ENCODE measurements around the gene SCAF8. TPM values are rescaled to one million over a fixed set of nuclear protein-coding genes. Genes with fewer than 3 reads are reported as not detected.

SCAF8 gene
- total and polyA plus RNA-seq, 7 experiments from 2014 or later, result 12.4 to 69.2 (median 49.1) TPM

DNA sequence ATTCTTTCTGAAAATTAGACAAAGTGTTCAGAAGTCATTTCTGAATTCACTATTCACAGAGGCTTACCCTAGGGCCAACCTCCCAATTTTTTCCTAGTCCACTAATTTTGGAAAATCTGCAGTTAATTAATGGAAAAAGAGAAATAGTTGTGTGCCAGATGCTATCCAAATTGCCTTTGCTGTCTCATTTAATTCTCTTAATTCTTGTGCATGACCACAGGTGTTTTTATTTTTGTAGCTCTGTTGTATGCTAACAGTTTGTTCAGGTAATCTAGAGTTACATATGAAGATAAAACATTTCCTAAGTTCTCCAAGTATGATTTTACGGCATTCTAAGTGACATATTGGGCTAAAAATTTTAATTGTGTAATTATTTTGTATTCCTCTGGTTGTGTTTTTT lies 96.8 kb downstream of the SCAF8 start:
- Mint-ChIP-seq H3K36me3 (peaks cover 10 to 46% (median 27%) of the 10 kb centered on the region in 5 donors), H3K27ac (peak overlapping the region in 1 of 9 donors; percentile 50)

DNA sequence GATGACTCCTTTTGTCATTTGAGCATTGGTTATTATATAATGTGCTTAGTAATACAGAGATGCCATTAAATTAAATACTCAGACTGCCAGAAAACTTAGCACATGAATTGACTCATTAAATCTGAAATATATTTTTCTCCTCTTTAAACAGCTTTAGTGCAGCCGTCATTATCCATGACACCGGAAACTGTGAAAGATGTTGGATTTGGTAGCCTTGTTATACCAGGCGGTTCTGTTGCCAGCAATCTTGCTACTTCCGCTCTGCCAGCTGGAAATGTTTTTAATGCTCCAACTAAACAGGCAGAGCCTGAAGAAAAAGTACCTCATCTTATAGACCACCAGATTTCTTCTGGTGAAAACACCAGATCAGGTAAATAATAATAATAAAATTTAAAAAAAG lies 97.6 kb downstream of the SCAF8 start:
- H3K27me3 Mint-ChIP-seq, result no peaks in the 10 kb centered on the region
- H3K4me1 ChIP-seq (ENCODE audit: control insufficient read depth in 2 of 2, insufficient read depth in 2 of 2, low read length in 2 of 2), result no peaks in the 10 kb centered on the region
- H3K27ac ChIP-seq (ENCODE audit: low read depth, low read length), result no peak overlapping the region
- H3K36me3 Mint-ChIP-seq, result peaks cover 10 to 46% (median 27%) of the 10 kb centered on the region in 5 donors
- H3K27me3 ChIP-seq (ENCODE audit: control insufficient read depth in 2 of 2, insufficient read depth in 2 of 2, low read length in 2 of 2), result no peaks in the 10 kb centered on the region
- CTCF ChIA-PET, result no interaction called here
- intact Hi-C loops (cut with micrococcal nuclease), result no loop called here
- no peaks in the 10 kb centered on the region for H3K9me3 ChIP-seq (ENCODE audit: control insufficient read depth in 2 of 3, low read length in 3 of 3)
- no peaks in the 10 kb centered on the region for H3K9me3 Mint-ChIP-seq
- H3K4me3 ChIP-seq (ENCODE audit: low read length), result no peak overlapping the region
- ATAC-seq (no peak), DNase-seq (no peak)
- POLR2A ChIA-PET, result interaction anchor here (1.0 kb wide), 1 partner anchor 47 kb away, joined by 3 read pairs; no protein-coding TSS in a partner anchor
- H3K4me3 Mint-ChIP-seq, result no peak overlapping the region
- H3K27ac Mint-ChIP-seq, result no peak overlapping the region
- peaks cover 10 to 58% (median 13%) of the 10 kb centered on the region in 3 experiments for H3K36me3 ChIP-seq (ENCODE audit: control insufficient read depth in 2 of 3, insufficient read depth in 3 of 3, low read length in 3 of 3)
- H3K4me1 Mint-ChIP-seq, result peaks cover 2 to 39% (median 29%) of the 10 kb centered on the region in 7 donors

More for the DNA sequence above, 96.8 kb downstream of the SCAF8 start:
- no peak for DNase-seq
- Mint-ChIP-seq H3K9me3 (no peaks in the 10 kb centered on the region), H3K27me3 (no peaks in the 10 kb centered on the region), H3K4me1 (peaks cover 4 to 33% (median 26%) of the 10 kb centered on the region in 7 donors), H3K4me3 (no peak overlapping the region)
- ChIA-PET POLR2A (interaction anchor here (1.0 kb wide), 1 partner anchor 46 kb away, joined by 3 read pairs; no protein-coding TSS in a partner anchor), CTCF (no interaction called here)
- intact Hi-C loops (cut with micrococcal nuclease), result no loop called here
- H3K4me1 ChIP-seq (ENCODE audit: control insufficient read depth in 2 of 2, insufficient read depth in 2 of 2, low read length in 2 of 2), result no peaks in the 10 kb centered on the region
- peaks cover 10 to 65% (median 13%) of the 10 kb centered on the region in 3 experiments for H3K36me3 ChIP-seq (ENCODE audit: control insufficient read depth in 2 of 3, insufficient read depth in 3 of 3, low read length in 3 of 3)
- no peak for ATAC-seq
- no peaks in the 10 kb centered on the region for H3K27me3 ChIP-seq (ENCODE audit: control insufficient read depth in 2 of 2, insufficient read depth in 2 of 2, low read length in 2 of 2)
- no peak overlapping the region for H3K27ac ChIP-seq (ENCODE audit: low read depth, low read length)
- H3K4me3 ChIP-seq (ENCODE audit: low read length), result no peak overlapping the region
- H3K9me3 ChIP-seq (ENCODE audit: control insufficient read depth in 2 of 3, low read length in 3 of 3), result no peaks in the 10 kb centered on the region

GRCh38 chr6:154835307-154835706 lies 102.1 kb downstream of the SCAF8 start:
- Mint-ChIP-seq H3K27me3 (no peaks in the 10 kb centered on the region), H3K27ac (peak overlapping the region in 2 of 9 donors; percentile 24 to 65), H3K4me1 (peaks cover 7 to 50% (median 30%) of the 10 kb centered on the region in 7 donors), H3K36me3 (peaks cover 6 to 30% (median 15%) of the 10 kb centered on the region in 5 donors), H3K9me3 (no peaks in the 10 kb centered on the region), H3K4me3 (no peak overlapping the region)
- DNase-seq, result no peak
- ATAC-seq, result no peak
- Histone ChIP-seq H3K27ac (ENCODE audit: low read depth, low read length) (no peak overlapping the region), H3K4me1 (ENCODE audit: control insufficient read depth in 2 of 2, insufficient read depth in 2 of 2, low read length in 2 of 2) (no peaks in the 10 kb centered on the region), H3K9me3 (ENCODE audit: control insufficient read depth in 2 of 3, low read length in 3 of 3) (no peaks in the 10 kb centered on the region), H3K36me3 (ENCODE audit: control insufficient read depth in 2 of 3, insufficient read depth in 3 of 3, low read length in 3 of 3) (peaks cover 10 to 28% (median 13%) of the 10 kb centered on the region in 3 experiments), H3K27me3 (ENCODE audit: control insufficient read depth in 2 of 2, insufficient read depth in 2 of 2, low read length in 2 of 2) (no peaks in the 10 kb centered on the region), H3K4me3 (ENCODE audit: low read length) (no peak overlapping the region)
- intact Hi-C loops (cut with micrococcal nuclease), result loop anchor here in 1 of 2 donors (2.0 kb wide), 1 partner anchor 17 kb away; no protein-coding TSS in a partner anchor
- CTCF ChIA-PET, result no interaction called here
- POLR2A ChIA-PET, result no interaction called here

DNA sequence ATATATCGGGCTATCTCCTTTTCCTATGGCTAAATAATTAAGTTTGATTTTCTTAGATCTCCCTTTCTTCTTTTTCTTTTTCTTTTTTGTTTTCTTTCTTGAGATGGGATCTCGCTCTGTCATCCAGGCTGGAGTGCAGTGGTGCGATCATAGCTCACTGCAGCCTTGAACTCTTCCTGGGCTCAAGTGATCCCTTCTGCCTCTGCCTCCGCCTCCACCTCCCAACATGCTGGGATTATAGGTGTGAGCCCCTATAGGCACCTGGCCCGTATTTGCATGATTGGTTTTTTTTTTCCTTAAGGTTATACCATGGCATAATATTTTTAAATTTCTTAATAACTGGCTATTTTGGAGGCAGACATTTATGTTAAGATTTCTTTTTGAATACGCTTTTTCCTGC lies 106.3 kb downstream of the SCAF8 start:
- H3K4me3 Mint-ChIP-seq, result no peak overlapping the region
- no peak overlapping the region for H3K27ac ChIP-seq (ENCODE audit: low read depth, low read length)
- ATAC-seq, result no peak
- H3K9me3 ChIP-seq (ENCODE audit: control insufficient read depth in 2 of 3, low read length in 3 of 3), result no peaks in the 10 kb centered on the region
- ChIA-PET CTCF (no interaction called here), POLR2A (no interaction called here)
- no peak for DNase-seq
- H3K36me3 ChIP-seq (ENCODE audit: control insufficient read depth in 2 of 3, insufficient read depth in 3 of 3, low read length in 3 of 3), result no peaks in the 10 kb centered on the region
- intact Hi-C loops (cut with micrococcal nuclease), result no loop called here
- no peak overlapping the region for H3K4me3 ChIP-seq (ENCODE audit: low read length)
- peaks cover 0 to 17% (median 13%) of the 10 kb centered on the region in 5 donors for H3K36me3 Mint-ChIP-seq
- H3K27me3 ChIP-seq (ENCODE audit: control insufficient read depth in 2 of 2, insufficient read depth in 2 of 2, low read length in 2 of 2), result no peaks in the 10 kb centered on the region
- H3K27ac Mint-ChIP-seq, result peak overlapping the region in 1 of 9 donors; percentile 16
- no peaks in the 10 kb centered on the region for H3K27me3 Mint-ChIP-seq
- no peaks in the 10 kb centered on the region for H3K9me3 Mint-ChIP-seq
- no peaks in the 10 kb centered on the region for H3K4me1 ChIP-seq (ENCODE audit: control insufficient read depth in 2 of 2, insufficient read depth in 2 of 2, low read length in 2 of 2)
- peaks cover 14 to 52% (median 36%) of the 10 kb centered on the region in 7 donors for H3K4me1 Mint-ChIP-seq

DNA sequence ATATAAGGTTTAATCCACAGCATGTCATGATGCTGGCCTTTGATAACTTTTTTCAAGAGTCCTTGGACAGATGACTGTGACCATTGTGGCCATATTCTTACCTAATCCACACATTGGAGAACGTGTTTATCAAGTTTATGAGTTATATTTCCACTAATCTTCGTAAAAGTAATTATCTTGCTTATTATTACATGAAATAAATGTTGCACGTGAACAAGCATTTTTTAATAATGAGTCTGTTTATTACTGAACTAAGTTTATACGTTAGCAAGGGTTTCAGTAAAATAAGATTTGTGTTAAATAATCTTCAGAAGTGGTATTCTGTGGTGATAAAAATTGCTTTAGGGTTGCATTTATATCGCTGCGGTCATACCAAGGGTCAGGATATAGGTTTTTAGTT lies 107.1 kb downstream of the SCAF8 start:
- Mint-ChIP-seq H3K9me3 (no peaks in the 10 kb centered on the region), H3K4me1 (peaks cover 14 to 56% (median 40%) of the 10 kb centered on the region in 7 donors), H3K27ac (no peak overlapping the region), H3K4me3 (no peak overlapping the region), H3K36me3 (peaks cover 0 to 25% (median 18%) of the 10 kb centered on the region in 5 donors), H3K27me3 (no peaks in the 10 kb centered on the region)
- no peaks in the 10 kb centered on the region for H3K4me1 ChIP-seq (ENCODE audit: control insufficient read depth in 2 of 2, insufficient read depth in 2 of 2, low read length in 2 of 2)
- ATAC-seq (no peak), DNase-seq (no peak)
- ChIA-PET CTCF (no interaction called here), POLR2A (no interaction called here)
- no peak overlapping the region for H3K27ac ChIP-seq (ENCODE audit: low read depth, low read length)
- H3K4me3 ChIP-seq (ENCODE audit: low read length), result no peak overlapping the region
- intact Hi-C loops (cut with micrococcal nuclease), result no loop called here
- H3K27me3 ChIP-seq (ENCODE audit: control insufficient read depth in 2 of 2, insufficient read depth in 2 of 2, low read length in 2 of 2), result no peaks in the 10 kb centered on the region
- no peaks in the 10 kb centered on the region for H3K36me3 ChIP-seq (ENCODE audit: control insufficient read depth in 2 of 3, insufficient read depth in 3 of 3, low read length in 3 of 3)
- H3K9me3 ChIP-seq (ENCODE audit: control insufficient read depth in 2 of 3, low read length in 3 of 3), result no peaks in the 10 kb centered on the region

DNA sequence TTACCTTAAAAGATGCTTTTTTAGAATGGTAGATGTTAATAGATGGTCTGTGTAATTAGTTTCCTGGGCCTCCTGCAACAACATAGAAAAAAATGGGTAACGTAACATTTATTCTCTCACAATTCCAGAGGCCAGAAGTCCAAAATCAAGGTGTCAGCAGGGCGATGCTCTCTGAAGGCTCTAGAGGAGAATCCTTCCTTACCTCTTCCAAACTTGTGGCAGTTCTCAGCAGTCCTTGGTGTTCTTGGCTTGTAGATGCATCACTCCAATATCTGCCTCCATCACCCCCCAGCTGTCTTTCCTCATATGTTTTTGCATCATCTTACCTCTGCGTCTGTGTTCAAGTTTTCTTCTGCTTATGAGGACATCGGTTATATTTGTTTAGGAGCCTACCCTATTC lies 107.9 kb downstream of the SCAF8 start:
- intact Hi-C loops (cut with micrococcal nuclease), result no loop called here
- H3K4me1 Mint-ChIP-seq, result peaks cover 14 to 64% (median 41%) of the 10 kb centered on the region in 7 donors
- H3K9me3 ChIP-seq (ENCODE audit: control insufficient read depth in 2 of 3, low read length in 3 of 3), result no peaks in the 10 kb centered on the region
- H3K4me3 ChIP-seq (ENCODE audit: low read length), result no peak overlapping the region
- H3K9me3 Mint-ChIP-seq, result no peaks in the 10 kb centered on the region
- ChIA-PET POLR2A (no interaction called here), CTCF (no interaction called here)
- ATAC-seq (no peak), DNase-seq (no peak)
- no peak overlapping the region for H3K27ac ChIP-seq (ENCODE audit: low read depth, low read length)
- peaks cover 0 to 27% (median 19%) of the 10 kb centered on the region in 5 donors for H3K36me3 Mint-ChIP-seq
- peaks cover 0 to under 1% (median 0%) of the 10 kb centered on the region in 3 experiments for H3K36me3 ChIP-seq (ENCODE audit: control insufficient read depth in 2 of 3, insufficient read depth in 3 of 3, low read length in 3 of 3)
- no peak overlapping the region for H3K4me3 Mint-ChIP-seq
- H3K4me1 ChIP-seq (ENCODE audit: control insufficient read depth in 2 of 2, insufficient read depth in 2 of 2, low read length in 2 of 2), result no peaks in the 10 kb centered on the region
- no peaks in the 10 kb centered on the region for H3K27me3 ChIP-seq (ENCODE audit: control insufficient read depth in 2 of 2, insufficient read depth in 2 of 2, low read length in 2 of 2)
- H3K27ac Mint-ChIP-seq, result peak overlapping the region in 2 of 9 donors; percentile 7 to 12
- no peaks in the 10 kb centered on the region for H3K27me3 Mint-ChIP-seq

DNA sequence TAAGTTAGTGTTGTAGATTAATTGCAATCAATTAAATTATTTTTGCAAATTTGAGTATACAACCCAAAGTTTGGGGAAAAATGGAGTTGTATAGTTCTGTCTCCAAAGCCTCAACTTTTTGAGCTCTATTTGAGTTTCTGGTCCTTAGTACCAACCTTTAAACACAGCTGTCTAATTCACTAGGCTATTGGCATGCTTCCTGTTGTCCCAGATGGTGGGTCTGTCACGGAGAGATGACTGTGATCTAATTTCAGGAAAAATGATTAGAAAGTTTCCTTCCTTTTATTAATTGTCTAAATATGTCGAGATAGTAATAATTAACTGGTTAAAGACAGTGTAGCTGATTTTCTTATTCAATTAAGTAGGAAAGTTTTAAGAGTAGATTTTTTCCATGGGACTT lies 109.6 kb downstream of the SCAF8 start:
- ChIA-PET CTCF (interaction anchor here (0.7 kb wide), 1 partner anchor 506 kb away, joined by 3 read pairs; no protein-coding TSS in a partner anchor), POLR2A (no interaction called here)
- intact Hi-C loops (cut with micrococcal nuclease), result no loop called here
- no peaks in the 10 kb centered on the region for H3K4me1 ChIP-seq (ENCODE audit: control insufficient read depth in 2 of 2, insufficient read depth in 2 of 2, low read length in 2 of 2)
- ATAC-seq (no peak), DNase-seq (no peak)
- no peaks in the 10 kb centered on the region for H3K27me3 ChIP-seq (ENCODE audit: control insufficient read depth in 2 of 2, insufficient read depth in 2 of 2, low read length in 2 of 2)
- H3K4me3 ChIP-seq (ENCODE audit: low read length), result no peak overlapping the region
- no peaks in the 10 kb centered on the region for H3K9me3 ChIP-seq (ENCODE audit: control insufficient read depth in 2 of 3, low read length in 3 of 3)
- no peak overlapping the region for H3K27ac ChIP-seq (ENCODE audit: low read depth, low read length)
- peaks cover 0 to 27% (median 23%) of the 10 kb centered on the region in 5 donors for H3K36me3 Mint-ChIP-seq
- H3K27ac Mint-ChIP-seq, result no peak overlapping the region
- H3K9me3 Mint-ChIP-seq, result no peaks in the 10 kb centered on the region
- no peak overlapping the region for H3K4me3 Mint-ChIP-seq
- peaks cover 13 to 68% (median 55%) of the 10 kb centered on the region in 7 donors for H3K4me1 Mint-ChIP-seq
- peaks cover 0 to 3% (median 0%) of the 10 kb centered on the region in 3 experiments for H3K36me3 ChIP-seq (ENCODE audit: control insufficient read depth in 2 of 3, insufficient read depth in 3 of 3, low read length in 3 of 3)
- H3K27me3 Mint-ChIP-seq, result no peaks in the 10 kb centered on the region

Data from naive thymus-derived CD4-positive, alpha-beta T cell (primary cell).